Measurements from ENCODE around the gene CNTN6.

The CNTN6 gene

GRCh38 chr3:1442271-1442670 lies 349.4 kb downstream of the CNTN6 start:
- H2AFZ ChIP-seq (ENCODE audit: low read length) = no peak overlapping the region
- H3K79me1 ChIP-seq (ENCODE audit: low read depth, low read length) = no peaks in the 10 kb centered on the region
- H2BK12ac ChIP-seq (ENCODE audit: low read length) = no peak overlapping the region
- H3K36me3 ChIP-seq (replicated peaks in 1 of 2; ENCODE audit: control insufficient read depth in 2 of 2, insufficient read depth in 2 of 2, low read length in 2 of 2) = no peaks in the 10 kb centered on the region
- no peak overlapping the region for H3K23ac ChIP-seq (ENCODE audit: low read depth, low read length, poor library complexity)
- H2BK5ac ChIP-seq (ENCODE audit: low read length) = no peak overlapping the region
- no peak overlapping the region for H4K91ac ChIP-seq (ENCODE audit: low read depth, low read length, poor library complexity)
- H3K27ac ChIP-seq (replicated peaks; ENCODE audit: low read length) = no peak overlapping the region
- H2AK5ac ChIP-seq (ENCODE audit: low read depth, low read length) = no peak overlapping the region
- H3K27me3 ChIP-seq (ENCODE audit: control insufficient read depth in 3 of 3, insufficient read depth in 3 of 3, low read depth in 1 of 3, low read length in 3 of 3) = no peaks in the 10 kb centered on the region
- H3K4me3 ChIP-seq (ENCODE audit: low read length in 2 of 2) = no peak overlapping the region
- no peak overlapping the region for H3K4ac ChIP-seq (ENCODE audit: low read length)
- no peak overlapping the region for H3K14ac ChIP-seq (ENCODE audit: low read length)
- no peak overlapping the region for H2BK15ac ChIP-seq (ENCODE audit: low read length)
- no peaks in the 10 kb centered on the region for H3K9me3 ChIP-seq (replicated peaks in 1 of 2; ENCODE audit: control insufficient read depth in 2 of 2, insufficient read depth in 1 of 2, low read depth in 1 of 2, low read length in 2 of 2)
- H3K9ac ChIP-seq (ENCODE audit: low read depth, low read length, poor library complexity) = no peak overlapping the region
- H3K4me2 ChIP-seq (ENCODE audit: insufficient read depth, low read length, poor library complexity, severe bottlenecking) = no peak overlapping the region
- H2BK120ac ChIP-seq (ENCODE audit: low read depth, low read length) = no peak overlapping the region
- no peaks in the 10 kb centered on the region for H3K4me1 ChIP-seq (ENCODE audit: control insufficient read depth in 2 of 2, insufficient read depth in 1 of 2, low read depth in 1 of 2, low read length in 2 of 2)
- H4K8ac ChIP-seq (ENCODE audit: low read depth, low read length) = no peak overlapping the region
- no peak for DNase-seq (ENCODE audit: low spot score)
- no CpG with 5 or more reads among the region's 3 CpGs for WGBS, 2 donors (ENCODE audit: extremely low coverage in 2 of 2, insufficient read length in 2 of 2, insufficient replicate concordance in 1 of 2)
- H3K18ac ChIP-seq (ENCODE audit: low read length) = no peak overlapping the region

- Histone ChIP-seq H4K91ac (ENCODE audit: low read depth, low read length, poor library complexity) (no peak overlapping the region), H3K9ac (ENCODE audit: low read depth, low read length, poor library complexity) (no peak overlapping the region), H3K14ac (ENCODE audit: low read length) (no peak overlapping the region), H3K27me3 (ENCODE audit: control insufficient read depth in 3 of 3, insufficient read depth in 3 of 3, low read depth in 1 of 3, low read length in 3 of 3) (no peaks in the 10 kb centered on the region), H2AK5ac (ENCODE audit: low read depth, low read length) (no peak overlapping the region), H2BK15ac (ENCODE audit: low read length) (no peak overlapping the region), H3K4me1 (ENCODE audit: control insufficient read depth in 2 of 2, insufficient read depth in 1 of 2, low read depth in 1 of 2, low read length in 2 of 2) (no peaks in the 10 kb centered on the region), H3K4ac (ENCODE audit: low read length) (no peak overlapping the region), H3K36me3 (replicated peaks in 1 of 2; ENCODE audit: control insufficient read depth in 2 of 2, insufficient read depth in 2 of 2, low read length in 2 of 2) (no peaks in the 10 kb centered on the region), H4K8ac (ENCODE audit: low read depth, low read length) (no peak overlapping the region), H2BK120ac (ENCODE audit: low read depth, low read length) (no peak overlapping the region), H3K4me3 (ENCODE audit: low read length in 2 of 2) (no peak overlapping the region), H2BK12ac (ENCODE audit: low read length) (no peak overlapping the region), H2AFZ (ENCODE audit: low read length) (no peak overlapping the region), H3K79me1 (ENCODE audit: low read depth, low read length) (no peaks in the 10 kb centered on the region), H3K23ac (ENCODE audit: low read depth, low read length, poor library complexity) (no peak overlapping the region), H3K27ac (replicated peaks; ENCODE audit: low read length) (no peak overlapping the region), H3K9me3 (replicated peaks in 1 of 2; ENCODE audit: control insufficient read depth in 2 of 2, insufficient read depth in 1 of 2, low read depth in 1 of 2, low read length in 2 of 2) (no peaks in the 10 kb centered on the region), H2BK5ac (ENCODE audit: low read length) (no peak overlapping the region), H3K18ac (ENCODE audit: low read length) (no peak overlapping the region), H3K4me2 (ENCODE audit: insufficient read depth, low read length, poor library complexity, severe bottlenecking) (no peak overlapping the region)
- no CpG with 5 or more reads among the region's 3 CpGs for WGBS, 2 donors (ENCODE audit: extremely low coverage in 2 of 2, insufficient read length in 2 of 2, insufficient replicate concordance in 1 of 2)
- no peak for DNase-seq (ENCODE audit: low spot score)
Observed at GRCh38 chr3:1444195-1444594, 351.4 kb downstream of the CNTN6 start.

GRCh38 chr3:1446531-1446930 lies 353.7 kb downstream of the CNTN6 start:
- Histone ChIP-seq H3K4ac (ENCODE audit: low read length) (no peak overlapping the region), H3K9ac (ENCODE audit: low read depth, low read length, poor library complexity) (no peak overlapping the region), H4K91ac (ENCODE audit: low read depth, low read length, poor library complexity) (no peak overlapping the region)

GRCh38 chr3:1447452-1447851 lies 354.6 kb downstream of the CNTN6 start:
- Histone ChIP-seq H2BK15ac (ENCODE audit: low read length) (no peak overlapping the region), H2BK120ac (ENCODE audit: low read depth, low read length) (no peak overlapping the region), H2AK5ac (ENCODE audit: low read depth, low read length) (no peak overlapping the region), H3K36me3 (replicated peaks in 1 of 2; ENCODE audit: control insufficient read depth in 2 of 2, insufficient read depth in 2 of 2, low read length in 2 of 2) (no peaks in the 10 kb centered on the region), H2BK5ac (ENCODE audit: low read length) (no peak overlapping the region), H3K14ac (ENCODE audit: low read length) (no peak overlapping the region), H3K18ac (ENCODE audit: low read length) (no peak overlapping the region), H3K4ac (ENCODE audit: low read length) (no peak overlapping the region), H3K79me1 (ENCODE audit: low read depth, low read length) (no peaks in the 10 kb centered on the region), H3K9ac (ENCODE audit: low read depth, low read length, poor library complexity) (no peak overlapping the region), H4K8ac (ENCODE audit: low read depth, low read length) (no peak overlapping the region), H3K27ac (replicated peaks; ENCODE audit: low read length) (no peak overlapping the region), H3K23ac (ENCODE audit: low read depth, low read length, poor library complexity) (no peak overlapping the region), H3K4me2 (ENCODE audit: insufficient read depth, low read length, poor library complexity, severe bottlenecking) (no peak overlapping the region), H3K4me3 (ENCODE audit: low read length in 2 of 2) (no peak overlapping the region), H4K91ac (ENCODE audit: low read depth, low read length, poor library complexity) (no peak overlapping the region), H3K4me1 (ENCODE audit: control insufficient read depth in 2 of 2, insufficient read depth in 1 of 2, low read depth in 1 of 2, low read length in 2 of 2) (no peaks in the 10 kb centered on the region), H2AFZ (ENCODE audit: low read length) (no peak overlapping the region), H3K27me3 (ENCODE audit: control insufficient read depth in 3 of 3, insufficient read depth in 3 of 3, low read depth in 1 of 3, low read length in 3 of 3) (no peaks in the 10 kb centered on the region), H3K9me3 (replicated peaks in 1 of 2; ENCODE audit: control insufficient read depth in 2 of 2, insufficient read depth in 1 of 2, low read depth in 1 of 2, low read length in 2 of 2) (no peaks in the 10 kb centered on the region), H2BK12ac (ENCODE audit: low read length) (no peak overlapping the region)
- WGBS, 2 donors (ENCODE audit: extremely low coverage in 2 of 2, insufficient read length in 2 of 2, insufficient replicate concordance in 1 of 2) = no CpG with 5 or more reads among the region's 1 CpG
- DNase-seq (ENCODE audit: low spot score) = no peak

More at GRCh38 chr3:1446531-1446930, 353.7 kb downstream of the CNTN6 start:
- Histone ChIP-seq H2BK5ac (ENCODE audit: low read length) (no peak overlapping the region), H3K4me3 (ENCODE audit: low read length in 2 of 2) (no peak overlapping the region), H2AK5ac (ENCODE audit: low read depth, low read length) (no peak overlapping the region), H3K79me1 (ENCODE audit: low read depth, low read length) (no peaks in the 10 kb centered on the region), H3K36me3 (replicated peaks in 1 of 2; ENCODE audit: control insufficient read depth in 2 of 2, insufficient read depth in 2 of 2, low read length in 2 of 2) (no peaks in the 10 kb centered on the region), H3K23ac (ENCODE audit: low read depth, low read length, poor library complexity) (no peak overlapping the region), H3K27me3 (ENCODE audit: control insufficient read depth in 3 of 3, insufficient read depth in 3 of 3, low read depth in 1 of 3, low read length in 3 of 3) (no peaks in the 10 kb centered on the region), H3K4me2 (ENCODE audit: insufficient read depth, low read length, poor library complexity, severe bottlenecking) (no peak overlapping the region), H3K4me1 (ENCODE audit: control insufficient read depth in 2 of 2, insufficient read depth in 1 of 2, low read depth in 1 of 2, low read length in 2 of 2) (no peaks in the 10 kb centered on the region), H3K27ac (replicated peaks; ENCODE audit: low read length) (no peak overlapping the region), H3K14ac (ENCODE audit: low read length) (no peak overlapping the region), H2BK15ac (ENCODE audit: low read length) (no peak overlapping the region), H2BK120ac (ENCODE audit: low read depth, low read length) (no peak overlapping the region), H2AFZ (ENCODE audit: low read length) (no peak overlapping the region), H2BK12ac (ENCODE audit: low read length) (no peak overlapping the region), H3K18ac (ENCODE audit: low read length) (no peak overlapping the region), H3K9me3 (replicated peaks in 1 of 2; ENCODE audit: control insufficient read depth in 2 of 2, insufficient read depth in 1 of 2, low read depth in 1 of 2, low read length in 2 of 2) (no peaks in the 10 kb centered on the region), H4K8ac (ENCODE audit: low read depth, low read length) (no peak overlapping the region)
- no peak for DNase-seq (ENCODE audit: low spot score)
